HCT116 (cell line): ENCODE data around the gene MRPL36. TPM values are rescaled to one million over a fixed set of nuclear protein-coding genes. Genes with fewer than 3 reads are reported as not detected.

Experiments
- ATAC-seq: fragments of 200-7000 bp; cut with Tn5 transposase; 2 replicates; pipeline ENCODE4 v1.9.1; 2020; ENCODE audit warnings: mild to moderate bottlenecking, moderate library complexity
- BruUV-seq: library from RNA; stranded (reverse); fragments of 400-500 nt; replicated peaks from 2 replicates; lab custom pipeline; 2021; lab: Mats Ljungman, UMichigan
- CTCF ChIA-PET: fragments of 300-600 bp; sonication (Branson Sonifier 250); formaldehyde crosslinking; loops from one replicate; lab custom pipeline; 2021; ENCODE audit warnings: antibody characterized with exemption; lab: Charles Lee
- POLR2A ChIA-PET: fragments of 300-600, 350-600 bp; sonication (Branson Sonifier 250); formaldehyde crosslinking; loops from one replicate; lab custom pipeline; 2021; ENCODE audit warnings: antibody characterized with exemption; lab: Charles Lee
- RAD21 ChIA-PET, 2 experiments: fragments of 300-600 bp; sonication (Branson Sonifier 250); formaldehyde crosslinking; loops; one replicate each; lab custom pipeline; 2023; ENCODE audit warnings: low total read pairs in 2 of 2; ENCODE audit not compliant: uncharacterized antibody in 2 of 2, unreplicated experiment in 2 of 2, low non-redundant PET in 1 of 2; lab: Charles Lee
- DNase-seq: peaks from one replicate; pipeline ENCODE4 v3.0.0-alpha.2; 2010; ENCODE audit warnings: low read depth, low spot score
- H2AFZ ChIP-seq: fragments of 200-600 bp; shearing (Covaris generic), sonication (generic); 2 replicates; pipeline ENCODE4 v1.6.1; 2017; ENCODE audit warnings: low read depth, mixed run types, mixed read lengths, antibody characterized with exemption, low read length; ENCODE audit not compliant: poor library complexity, severe bottlenecking
- H3K27ac ChIP-seq: 2 replicates; pipeline ENCODE4 v1.5.1; 2012; ENCODE audit warnings: low read depth, low read length
- H3K27me3 ChIP-seq: fragments of 200-600 bp; sonication (generic); 2 replicates; pipeline ENCODE4 v1.6.1; 2016; ENCODE audit warnings: mixed run types, low read length, mixed read lengths; ENCODE audit not compliant: insufficient read depth
- H3K36me3 ChIP-seq, 2 experiments: fragments of 200-500 bp in 1 of 2; fragments of 200-600 bp in 1 of 2; sonication (Bioruptor generic) in 1 of 2; sonication (generic) in 1 of 2; 2 replicates each; pipeline versions ENCODE4 v1.5.1 to v1.6.1; 2014 to 2016; ENCODE audit warnings: low read length in 2 of 2, inconsistent platforms in 1 of 2, mixed read lengths in 1 of 2, mixed run types in 1 of 2; ENCODE audit not compliant: insufficient read depth in 2 of 2, control insufficient read depth in 1 of 2
- H3K4me1 ChIP-seq, 2 experiments: fragments of 200-600 bp in 1 of 2; sonication (generic) in 1 of 2; 2 replicates each; pipeline versions ENCODE4 v1.5.1 to v1.6.1; 2012 to 2017; ENCODE audit warnings: low read length in 2 of 2, inconsistent platforms in 1 of 2, mild to moderate bottlenecking in 1 of 2, mixed read lengths in 1 of 2, mixed run types in 1 of 2, moderate library complexity in 1 of 2; ENCODE audit not compliant: insufficient read depth in 2 of 2, control insufficient read depth in 1 of 2
- H3K4me2 ChIP-seq: fragments of 200-600 bp; sonication (generic); 2 replicates; pipeline ENCODE4 v1.6.1; 2017; ENCODE audit warnings: mixed run types, low read length, mixed read lengths
- H3K4me3 ChIP-seq, 2 experiments: fragments of 200-600 bp in 1 of 2; sonication (generic) in 1 of 2; replicated peaks in 1 of 2; 2 replicates each; pipeline ENCODE4 v1.5.1; 2011 to 2016; ENCODE audit warnings: low read length in 2 of 2, control low read depth in 1 of 2, low read depth in 1 of 2, mild to moderate bottlenecking in 1 of 2, mixed read lengths in 1 of 2, mixed run types in 1 of 2
- H3K79me2 ChIP-seq: fragments of 200-600 bp; sonication (generic); 2 replicates; pipeline ENCODE4 v1.6.1; 2017; ENCODE audit warnings: mild to moderate bottlenecking, mixed run types, low read length, moderate library complexity, mixed read lengths; ENCODE audit not compliant: insufficient read depth
- H3K9ac ChIP-seq: fragments of 200-600 bp; sonication (generic); 2 replicates; pipeline ENCODE4 v1.6.1; 2016; ENCODE audit warnings: low read length, mixed read lengths
- H3K9me2 ChIP-seq: fragments of 200-600 bp; sonication (generic), shearing (Covaris generic); 2 replicates; pipeline ENCODE4 v1.6.1; 2017; ENCODE audit warnings: mixed run types, mild to moderate bottlenecking, moderate library complexity; ENCODE audit not compliant: insufficient read depth
- H3K9me3 ChIP-seq, 2 experiments: fragments of 200-500 bp in 1 of 2; fragments of 200-600 bp in 1 of 2; sonication (Bioruptor generic) in 1 of 2; sonication (generic) in 1 of 2; 2 replicates each; pipeline ENCODE4 v1.6.1; 2014 to 2017; ENCODE audit warnings: low read length in 2 of 2, mixed read lengths in 2 of 2, inconsistent platforms in 1 of 2, low read depth in 1 of 2, mild to moderate bottlenecking in 1 of 2, mixed run types in 1 of 2, moderate library complexity in 1 of 2; ENCODE audit not compliant: control insufficient read depth in 1 of 2, insufficient read depth in 1 of 2
- H4K20me1 ChIP-seq: fragments of 200-600 bp; sonication (generic), shearing (Covaris generic); 2 replicates; pipeline ENCODE4 v1.6.1; 2017; ENCODE audit warnings: mixed run types, mild to moderate bottlenecking, moderate library complexity; ENCODE audit not compliant: insufficient read depth
- ATF3 ChIP-seq: IDR thresholded peaks from 2 replicates; pipeline ENCODE4 v1.6.1; 2012
- CBX3 ChIP-seq: IDR thresholded peaks from 2 replicates; pipeline ENCODE4 v1.6.1; 2012; ENCODE audit warnings: low read depth
- CEBPB ChIP-seq: IDR thresholded peaks from 2 replicates; pipeline ENCODE4 v1.6.1; 2012; ENCODE audit warnings: low read depth
- CTCF ChIP-seq, 3 experiments: fragments of 200-600 bp in 1 of 3; sonication (generic) in 1 of 3; IDR thresholded peaks in 2 of 3; conservative IDR thresholded peaks in 1 of 3; 2 replicates each; pipeline ENCODE4 v1.5.1; 2012 to 2017; ENCODE audit warnings: low read depth in 2 of 3, low read length in 2 of 3, antibody characterized with exemption in 1 of 3, borderline replicate concordance in 1 of 3, control low read depth in 1 of 3, mild to moderate bottlenecking in 1 of 3, mixed read lengths in 1 of 3, mixed run types in 1 of 3, moderate library complexity in 1 of 3; ENCODE audit not compliant: insufficient read depth in 1 of 3
- EGR1 ChIP-seq: IDR thresholded peaks from 2 replicates; pipeline ENCODE4 v1.6.1; 2012; ENCODE audit warnings: low read depth
- ELF1 ChIP-seq: IDR thresholded peaks from 2 replicates; pipeline ENCODE4 v1.6.1; 2012; ENCODE audit warnings: low read depth, borderline replicate concordance
- EZH2 ChIP-seq: fragments of 200-600 bp; sonication (generic); IDR thresholded peaks from 2 replicates; pipeline ENCODE4 v1.6.1; 2017; ENCODE audit warnings: antibody characterized with exemption, mixed run types
- EZH2phosphoT487 ChIP-seq: fragments of 200-600 bp; IDR thresholded peaks from 2 replicates; pipeline ENCODE4 v1.6.1; 2018; ENCODE audit warnings: antibody characterized with exemption, borderline replicate concordance
- FOSL1 ChIP-seq: IDR thresholded peaks from 2 replicates; pipeline ENCODE4 v1.6.1; 2012; ENCODE audit warnings: low read depth
- MAX ChIP-seq: IDR thresholded peaks from 2 replicates; pipeline ENCODE4 v1.6.1; 2012
- POLR2A ChIP-seq: IDR thresholded peaks from 2 replicates; pipeline ENCODE4 v1.7.0; 2011; ENCODE audit warnings: borderline replicate concordance; ENCODE audit not compliant: insufficient read depth, insufficient read length; ENCODE audit errors: extremely low read depth
- POLR2AphosphoS5 ChIP-seq: IDR thresholded peaks from 2 replicates; pipeline ENCODE4 v1.6.1; 2011; ENCODE audit warnings: mild to moderate bottlenecking, low read depth, low read length, moderate library complexity
- RAD21 ChIP-seq: IDR thresholded peaks from 2 replicates; pipeline ENCODE4 v1.6.1; 2012; ENCODE audit warnings: low read depth, mild to moderate bottlenecking
- SIN3A ChIP-seq: IDR thresholded peaks from 2 replicates; pipeline ENCODE4 v1.6.1; 2012; ENCODE audit warnings: low read depth
- SP1 ChIP-seq: IDR thresholded peaks from 2 replicates; pipeline ENCODE4 v1.6.1; 2012; ENCODE audit warnings: low read depth
- TCF7L2 ChIP-seq: IDR thresholded peaks from 2 replicates; pipeline ENCODE4 v1.7.0; 2011; ENCODE audit warnings: borderline replicate concordance, inconsistent platforms; ENCODE audit not compliant: insufficient read depth, insufficient read length; ENCODE audit errors: extremely low read depth
- ZFX ChIP-seq: fragments of 450-650 bp; IDR thresholded peaks from 2 replicates; pipeline ENCODE4 v1.6.1; 2017
- ZNF274 ChIP-seq: fragments of 200-500 bp; sonication (Bioruptor generic); IDR thresholded peaks from 2 replicates; pipeline ENCODE4 v1.6.1; 2014; ENCODE audit warnings: mild to moderate bottlenecking, low read depth, low read length, inconsistent platforms
- intact Hi-C: fragments of 100-400 bp; cut with micrococcal nuclease; formaldehyde crosslinking; loops from 2 replicates; pipeline ENCODE4 v1.10.0; 2022
- total RNA-seq: library from RNA; stranded (reverse); gene quantifications from one replicate; pipeline ENCODE4 v1.2.1, GENCODE V29; 2021; ENCODE audit not compliant: unreplicated experiment
- TF ChIP-seq, protein P1 (sequence below): IDR thresholded peaks from 2 replicates; pipeline ENCODE4 v1.6.1; 2011; ENCODE audit warnings: mild to moderate bottlenecking, low read length, moderate library complexity; ENCODE audit not compliant: insufficient replicate concordance; ENCODE audit errors: extremely low read depth

Gene MRPL36
- total RNA-seq, 1 experiment from 2014 or later, result 71.9 TPM

DNA sequence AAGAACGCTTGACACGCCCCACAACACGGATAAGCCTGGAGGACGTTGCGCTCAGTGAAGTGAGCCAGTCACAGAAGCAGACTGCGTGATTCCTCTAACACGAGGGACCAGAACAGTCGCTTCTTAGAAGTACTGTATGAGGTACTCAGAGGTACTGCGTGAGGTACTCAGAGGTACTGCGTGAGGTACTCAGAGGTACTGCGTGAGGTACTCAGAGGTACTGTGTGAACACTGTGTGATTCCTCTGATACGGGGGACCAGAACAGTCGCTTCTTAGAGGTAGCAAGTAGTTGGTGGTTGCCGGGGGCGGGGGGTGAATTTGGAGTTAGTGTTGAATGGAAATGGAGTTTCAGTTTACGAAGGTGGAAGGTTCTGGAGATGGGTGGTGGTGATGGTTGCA, 7.3 kb upstream of the MRPL36 start:
- peaks cover 0 to 8% of the 10 kb centered on the region in 2 experiments; a peak in 1 of 4 replicates for H3K4me1 ChIP-seq
- ChIA-PET RAD21 (no interaction called here), CTCF (no interaction called here), POLR2A (no interaction called here)
- TF ChIP-seq CTCF (IDR thresholded peaks at IDR 0.05 in 2 of 3, conservative IDR thresholded peaks at IDR 0.05 in 1 of 3; ENCODE audit: borderline replicate concordance in 1 of 3, insufficient read depth in 1 of 3, low read depth in 2 of 3, low read length in 2 of 3) (no peak), ZFX (no peak), EGR1 (no peak), POLR2A (no peak), MAX (no peak), SP1 (no peak), ZNF274 (no peak), POLR2AphosphoS5 (no peak), TCF7L2 (no peak), CBX3 (no peak), ELF1 (no peak), SIN3A (no peak), RAD21 (no peak), EZH2 (no peak), FOSL1 (no peak), CEBPB (no peak), ATF3 (no peak), EZH2phosphoT487 (no peak)
- TF ChIP-seq, protein P1, sequence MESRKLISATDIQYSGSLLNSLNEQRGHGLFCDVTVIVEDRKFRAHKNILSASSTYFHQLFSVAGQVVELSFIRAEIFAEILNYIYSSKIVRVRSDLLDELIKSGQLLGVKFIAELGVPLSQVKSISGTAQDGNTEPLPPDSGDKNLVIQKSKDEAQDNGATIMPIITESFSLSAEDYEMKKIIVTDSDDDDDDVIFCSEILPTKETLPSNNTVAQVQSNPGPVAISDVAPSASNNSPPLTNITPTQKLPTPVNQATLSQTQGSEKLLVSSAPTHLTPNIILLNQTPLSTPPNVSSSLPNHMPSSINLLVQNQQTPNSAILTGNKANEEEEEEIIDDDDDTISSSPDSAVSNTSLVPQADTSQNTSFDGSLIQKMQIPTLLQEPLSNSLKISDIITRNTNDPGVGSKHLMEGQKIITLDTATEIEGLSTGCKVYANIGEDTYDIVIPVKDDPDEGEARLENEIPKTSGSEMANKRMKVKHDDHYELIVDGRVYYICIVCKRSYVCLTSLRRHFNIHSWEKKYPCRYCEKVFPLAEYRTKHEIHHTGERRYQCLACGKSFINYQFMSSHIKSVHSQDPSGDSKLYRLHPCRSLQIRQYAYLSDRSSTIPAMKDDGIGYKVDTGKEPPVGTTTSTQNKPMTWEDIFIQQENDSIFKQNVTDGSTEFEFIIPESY, result no peak
- ATAC-seq (peak; percentile 76), DNase-seq (no peak)
- H3K79me2 ChIP-seq, result peaks cover 100% of the 10 kb centered on the region
- H3K9me3 ChIP-seq, result no peaks in the 10 kb centered on the region
- no TSS peak for BruUV-seq
- H3K27ac ChIP-seq, result no peak overlapping the region
- H2AFZ ChIP-seq, result no peak overlapping the region
- no peak overlapping the region for H3K9ac ChIP-seq
- H4K20me1 ChIP-seq, result no peaks in the 10 kb centered on the region
- intact Hi-C loops, result loop anchor here (10.0 kb wide), 1 partner anchor 128 kb away; no protein-coding TSS in a partner anchor
- H3K4me2 ChIP-seq, result no peak overlapping the region
- no peaks in the 10 kb centered on the region for H3K27me3 ChIP-seq
- no peak overlapping the region for H3K4me3 ChIP-seq
- peaks cover 62 to 88% of the 10 kb centered on the region in 2 experiments for H3K36me3 ChIP-seq
- no peaks in the 10 kb centered on the region for H3K9me2 ChIP-seq
